GM18519 (cell line): Measurements from ENCODE around the gene SMIM22.

Experiments used
- ATAC-seq: cut with Tn5 transposase; IDR thresholded peaks from one replicate; pipeline ENCODE4 v1.9.1; 2021; ENCODE audit warnings: mild to moderate bottlenecking, moderate library complexity; ENCODE audit not compliant: unreplicated experiment, low FRiP score

Gene SMIM22

GRCh38 chr16:4813251-4814003, 18.3 kb downstream of the SMIM22 start:
- no peak for ATAC-seq

GRCh38 chr16:4814046-4814445, 18.9 kb downstream of the SMIM22 start:
- no peak for ATAC-seq

GRCh38 chr16:4814542-4815173, 19.5 kb downstream of the SMIM22 start:
- ATAC-seq, result no peak

GRCh38 chr16:4820652-4821051, 25.5 kb downstream of the SMIM22 start:
- no peak for ATAC-seq

GRCh38 chr16:4825196-4825595, 30.0 kb downstream of the SMIM22 start:
- no peak for ATAC-seq

- ATAC-seq, result no peak
Observed at GRCh38 chr16:4826526-4826925, 31.4 kb downstream of the SMIM22 start.

GRCh38 chr16:4826980-4827379, 31.8 kb downstream of the SMIM22 start:
- ATAC-seq, result no peak

GRCh38 chr16:4828567-4829321, 33.6 kb downstream of the SMIM22 start:
- no peak for ATAC-seq

- ATAC-seq, result no peak
Observed at GRCh38 chr16:4830408-4830807, 35.2 kb downstream of the SMIM22 start.

GRCh38 chr16:4831616-4832015, 36.4 kb downstream of the SMIM22 start:
- ATAC-seq, result no peak

- no peak for ATAC-seq
Observed at GRCh38 chr16:4832698-4833343, 37.7 kb downstream of the SMIM22 start.

- ATAC-seq, result no peak
Observed at GRCh38 chr16:4833584-4833983, 38.4 kb downstream of the SMIM22 start.

- ATAC-seq, result no peak
Observed at GRCh38 chr16:4836727-4837126, 41.6 kb downstream of the SMIM22 start.

GRCh38 chr16:4837733-4838501, 42.7 kb downstream of the SMIM22 start:
- ATAC-seq, result no peak

- no peak for ATAC-seq
Observed at GRCh38 chr16:4839942-4840341, 44.8 kb downstream of the SMIM22 start.

GRCh38 chr16:4840984-4841383, 45.8 kb downstream of the SMIM22 start:
- no peak for ATAC-seq
